SU-DHL-6 (cell line): ENCODE results near the gene WDR45.

Experiments
- EZH2phosphoT487 ChIP-seq: fragments of 200-600 bp; sonication (generic), shearing (Covaris generic); conservative IDR thresholded peaks from 2 replicates; pipeline ENCODE4 v1.6.1; 2018; ENCODE audit warnings: mild to moderate bottlenecking, antibody characterized with exemption, low read length, moderate library complexity, mixed read lengths
- TF ChIP-seq, protein P1 (sequence below): fragments of 200-600 bp; sonication (generic); IDR thresholded peaks from one replicate; pipeline ENCODE4 v1.5.1; 2017; ENCODE audit warnings: antibody characterized with exemption, mild to moderate bottlenecking, low read length, moderate library complexity; ENCODE audit not compliant: insufficient read depth, poor library complexity, severe bottlenecking

DNA sequence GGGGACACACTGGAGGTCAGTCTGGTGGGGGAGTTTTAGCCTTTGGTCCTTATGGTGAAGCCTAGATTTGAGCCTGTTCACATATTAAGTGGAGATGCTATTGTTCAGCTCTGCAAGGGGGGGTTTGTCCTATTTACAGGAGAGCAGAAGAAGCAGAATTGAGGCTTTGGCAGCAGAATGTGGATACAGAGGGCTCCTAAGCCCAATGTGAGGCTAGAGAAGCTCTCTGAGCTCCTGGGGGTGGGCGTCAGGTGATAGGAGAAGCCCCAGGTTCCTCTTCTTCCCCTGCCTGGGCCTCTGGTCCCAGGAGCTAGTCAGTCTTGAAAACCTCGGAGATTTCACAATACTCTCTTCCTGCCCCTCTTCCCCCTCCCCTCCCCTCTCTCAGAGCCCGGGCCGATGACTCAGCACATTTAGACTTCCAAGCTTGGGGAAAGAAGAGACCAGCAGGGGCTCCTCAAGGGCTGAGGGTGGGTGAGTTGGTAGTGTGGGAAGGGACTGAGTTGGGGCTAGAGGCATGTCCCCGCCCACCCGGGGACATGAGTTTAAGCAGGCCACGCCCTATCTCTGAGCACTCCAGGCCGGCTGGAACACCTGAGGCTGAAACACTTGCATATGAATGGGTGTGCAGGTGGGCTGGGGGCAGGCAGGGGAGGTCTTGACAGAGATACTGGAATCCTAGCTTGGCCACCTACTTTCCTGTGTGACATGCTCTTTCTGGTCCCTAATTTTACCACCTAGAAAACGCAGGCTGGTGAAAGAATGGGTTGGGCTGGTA, 39.9 kb downstream of the WDR45 start:
- no peak for TF ChIP-seq EZH2phosphoT487
- TF ChIP-seq, protein P1, sequence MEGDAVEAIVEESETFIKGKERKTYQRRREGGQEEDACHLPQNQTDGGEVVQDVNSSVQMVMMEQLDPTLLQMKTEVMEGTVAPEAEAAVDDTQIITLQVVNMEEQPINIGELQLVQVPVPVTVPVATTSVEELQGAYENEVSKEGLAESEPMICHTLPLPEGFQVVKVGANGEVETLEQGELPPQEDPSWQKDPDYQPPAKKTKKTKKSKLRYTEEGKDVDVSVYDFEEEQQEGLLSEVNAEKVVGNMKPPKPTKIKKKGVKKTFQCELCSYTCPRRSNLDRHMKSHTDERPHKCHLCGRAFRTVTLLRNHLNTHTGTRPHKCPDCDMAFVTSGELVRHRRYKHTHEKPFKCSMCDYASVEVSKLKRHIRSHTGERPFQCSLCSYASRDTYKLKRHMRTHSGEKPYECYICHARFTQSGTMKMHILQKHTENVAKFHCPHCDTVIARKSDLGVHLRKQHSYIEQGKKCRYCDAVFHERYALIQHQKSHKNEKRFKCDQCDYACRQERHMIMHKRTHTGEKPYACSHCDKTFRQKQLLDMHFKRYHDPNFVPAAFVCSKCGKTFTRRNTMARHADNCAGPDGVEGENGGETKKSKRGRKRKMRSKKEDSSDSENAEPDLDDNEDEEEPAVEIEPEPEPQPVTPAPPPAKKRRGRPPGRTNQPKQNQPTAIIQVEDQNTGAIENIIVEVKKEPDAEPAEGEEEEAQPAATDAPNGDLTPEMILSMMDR = no peak
